RKO (cell line): ENCODE data around the gene GALNT9.
"Not testable (repeated sequence)": the region's sequence is repeated elsewhere in the genome, so short reads cannot be mapped to it uniquely, and the experiment has no call there.

Experiments
- DNase-seq: peaks from one replicate; pipeline ENCODE4 v3.0.0-alpha.2; 2016; ENCODE audit warnings: low spot score

GALNT9 gene

DNA sequence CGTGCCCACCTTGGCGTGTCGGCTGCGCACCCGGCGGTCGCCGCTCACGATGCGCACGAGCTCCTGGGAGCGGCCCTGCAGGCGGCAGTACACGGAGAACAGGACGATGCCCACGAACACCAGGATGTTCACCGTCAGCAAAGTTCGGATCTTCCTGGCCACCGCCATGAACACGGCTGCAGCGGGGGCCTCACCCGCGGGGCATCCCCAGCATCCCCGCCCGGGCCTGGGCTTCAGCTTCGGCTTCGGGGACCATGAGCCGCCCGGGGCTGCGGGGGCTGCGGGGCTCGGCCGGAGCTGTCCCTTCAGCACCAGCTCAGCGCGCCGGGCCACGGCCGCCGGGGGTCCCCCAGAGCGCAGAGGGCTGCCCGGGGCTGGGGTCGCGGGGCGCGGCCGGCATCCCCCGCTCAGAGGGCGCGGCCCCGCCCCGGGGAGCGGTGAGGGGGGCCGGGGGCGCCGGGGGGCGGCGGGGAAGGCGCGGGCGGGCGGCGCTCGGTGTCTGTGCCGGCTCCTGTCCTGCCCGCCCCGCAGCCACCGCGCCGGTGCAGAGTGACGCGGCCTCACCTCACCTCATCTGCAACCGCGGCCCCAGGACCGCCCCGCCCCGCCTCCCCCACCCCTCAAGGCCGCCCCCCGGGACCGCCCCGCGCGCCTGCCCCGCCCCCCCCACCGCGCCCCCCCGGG is at the start of gene GALNT9:
Gene GALNT9, minus strand, starts transcription at position 554 of the 684 bp plus-strand sequence. Its CDS starts 386 bp downstream, at position 168.
- DNase-seq, result no peak

DNA sequence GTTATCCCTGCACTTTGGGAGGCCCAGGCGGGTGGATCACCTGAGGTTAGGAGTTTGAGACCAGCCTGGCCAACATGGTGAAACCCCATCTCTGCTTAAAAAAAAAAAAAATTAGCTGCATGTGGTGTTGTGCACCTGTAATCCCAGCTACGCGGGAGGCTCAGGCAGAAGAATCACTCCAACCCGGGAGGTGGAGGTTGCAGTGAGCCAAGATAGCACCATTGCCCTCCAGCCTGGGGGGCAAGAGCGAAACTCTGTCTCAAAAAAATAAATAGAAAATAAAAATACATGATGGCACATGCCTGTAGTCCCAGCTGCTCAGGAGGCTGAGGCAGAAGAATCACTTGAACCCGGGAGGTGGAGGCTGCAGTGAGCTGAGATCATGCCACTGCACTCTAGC is 49.7 kb upstream of the GALNT9 start:
- not testable (repeated sequence) for DNase-seq

DNA sequence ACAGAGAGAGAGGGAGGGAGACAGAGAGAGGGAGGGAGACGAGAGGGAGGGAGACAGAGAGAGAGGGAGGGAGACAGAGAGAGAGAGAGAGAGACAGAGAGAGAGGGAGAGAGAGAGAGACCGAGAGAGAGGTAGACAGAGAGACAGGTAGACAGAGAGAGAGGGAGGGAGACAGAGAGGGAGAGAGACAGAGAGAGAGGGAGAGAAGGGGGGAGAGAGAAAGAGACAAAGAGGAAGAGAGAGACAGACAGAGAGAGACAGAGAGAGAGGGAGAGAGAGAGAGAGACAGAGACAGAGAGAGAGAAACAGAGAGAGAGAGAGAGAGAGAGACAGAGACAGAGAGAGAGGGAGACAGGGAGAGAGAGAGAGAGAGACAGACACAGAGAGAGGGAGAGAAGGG is 47.8 kb upstream of the GALNT9 start:
- no peak for DNase-seq

DNA sequence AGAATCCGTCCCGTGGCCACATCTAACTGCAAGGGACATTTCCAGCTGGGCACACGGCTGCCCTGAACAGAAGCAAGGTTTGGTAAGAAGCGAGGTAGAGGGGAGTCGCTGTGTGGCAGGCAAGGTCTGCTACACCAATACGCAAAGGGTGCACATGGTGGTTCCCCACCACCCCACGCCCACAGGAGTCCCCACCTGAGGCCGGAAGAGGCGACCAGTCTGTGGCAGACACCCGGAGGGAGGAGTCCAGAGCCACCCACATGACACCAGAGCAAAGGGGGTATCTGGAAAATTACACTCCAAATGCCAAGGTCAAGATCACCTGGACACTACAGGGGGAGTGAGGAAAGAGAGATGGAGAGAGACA is 47.1 kb upstream of the GALNT9 start:
- DNase-seq, result no peak

DNA sequence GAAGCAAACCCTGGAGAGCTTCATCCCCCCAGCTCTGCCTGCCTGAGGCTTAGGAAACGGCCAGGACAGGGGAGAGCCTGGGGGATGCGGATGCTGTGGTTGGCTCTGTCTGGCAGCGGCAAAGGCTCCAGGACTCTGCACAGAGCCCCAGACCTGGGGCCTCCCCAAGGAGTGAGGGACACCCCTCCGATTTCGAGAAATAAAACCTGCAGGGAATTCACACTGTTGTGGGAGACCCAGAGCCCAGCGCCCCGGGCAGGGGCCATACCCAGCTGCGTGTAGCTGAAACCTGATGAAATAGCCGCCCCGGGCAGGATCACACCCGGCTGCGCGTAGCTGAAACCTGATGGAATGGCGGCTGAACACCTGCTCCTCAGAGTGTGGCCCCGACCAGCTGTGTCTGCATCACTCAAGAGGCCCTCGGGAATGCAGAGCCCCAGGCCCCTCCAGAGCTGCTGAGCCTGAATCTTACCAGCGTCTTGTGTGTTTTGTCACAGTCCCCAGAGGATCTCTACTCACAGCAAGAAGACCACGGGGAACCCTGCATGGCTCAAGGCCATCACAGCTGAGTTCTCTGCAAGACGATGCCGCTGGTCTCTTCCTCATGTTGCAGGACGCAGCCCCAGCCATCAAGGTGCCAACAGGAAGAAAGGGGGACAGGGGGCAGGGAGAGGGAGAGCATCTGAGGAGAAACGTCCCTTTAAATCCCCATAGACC is 46.5 kb upstream of the GALNT9 start:
- no peak for DNase-seq

DNA sequence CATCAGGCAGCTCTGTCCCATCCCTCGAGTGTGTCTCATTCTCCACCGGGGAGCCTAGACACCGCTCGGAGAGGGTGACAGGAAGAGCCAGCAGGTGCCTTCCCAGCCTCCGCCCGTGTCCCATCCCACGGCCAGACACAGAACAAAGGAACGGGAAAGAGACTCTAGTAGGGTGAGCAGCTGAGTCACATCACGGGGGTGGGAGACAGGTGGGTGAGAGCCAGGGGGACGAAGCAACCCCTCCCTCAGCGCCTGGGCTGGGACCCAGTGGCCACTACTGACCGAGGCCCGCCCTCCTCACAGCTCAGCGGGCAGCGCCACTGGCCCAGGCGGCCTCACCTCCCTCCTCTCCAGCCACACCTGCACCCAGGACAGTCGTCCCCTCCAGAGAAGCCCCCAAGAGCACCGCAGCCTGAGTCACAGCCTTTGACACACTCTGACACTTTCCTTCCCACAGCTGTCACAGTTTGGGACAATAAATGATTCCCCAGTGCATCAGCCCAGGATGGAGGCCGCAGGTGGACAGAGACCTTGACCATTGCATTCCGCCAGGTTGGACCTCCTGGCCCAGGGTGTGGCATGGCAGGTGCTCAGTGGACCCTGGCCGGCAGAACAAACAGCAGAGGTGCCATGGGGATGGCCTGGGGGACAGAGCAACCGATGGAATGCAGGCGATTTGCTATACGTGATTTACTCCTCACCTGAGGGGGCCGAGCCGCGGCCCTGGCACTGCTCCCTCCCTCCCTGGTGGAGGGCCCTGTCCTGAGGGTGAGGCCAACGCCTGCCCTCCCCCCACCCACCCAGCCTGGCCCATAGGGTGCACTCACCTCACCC is 45.4 kb upstream of the GALNT9 start:
- no peak for DNase-seq

DNA sequence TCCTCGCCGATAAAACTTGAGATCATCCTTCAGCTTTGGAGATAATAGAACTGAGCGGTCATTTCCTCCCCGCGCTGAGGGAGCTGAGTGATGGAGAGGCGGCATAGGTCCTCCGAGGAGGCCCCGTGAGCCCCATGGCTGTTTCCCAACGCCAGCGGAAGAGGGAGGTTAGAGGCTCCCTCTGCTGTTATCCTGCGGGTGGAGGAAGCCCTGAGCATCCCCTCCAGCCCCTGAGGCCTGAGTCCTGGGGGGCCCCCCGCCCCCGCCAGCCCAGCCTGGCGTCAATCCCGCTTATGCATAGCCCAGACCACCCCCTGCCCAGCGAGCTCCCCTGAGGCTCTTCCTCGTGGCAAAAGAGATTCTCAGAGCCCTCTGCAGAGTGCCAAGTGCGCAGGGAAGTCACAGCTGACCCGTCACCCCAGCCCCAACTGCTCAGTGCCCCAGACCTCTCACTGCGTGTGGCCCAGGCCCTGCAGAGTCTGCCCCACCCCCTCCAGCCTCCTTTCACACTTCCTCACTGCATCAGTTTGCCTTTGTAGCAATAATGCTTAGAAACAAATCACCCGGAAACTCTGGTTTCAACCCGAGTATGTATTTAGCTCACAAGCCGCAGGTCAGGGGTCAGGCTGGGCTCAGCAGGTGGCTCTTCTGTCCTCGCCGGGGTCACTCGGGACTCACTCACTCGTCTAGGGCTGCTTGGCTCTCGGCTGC is 44.7 kb upstream of the GALNT9 start:
- no peak for DNase-seq

DNA sequence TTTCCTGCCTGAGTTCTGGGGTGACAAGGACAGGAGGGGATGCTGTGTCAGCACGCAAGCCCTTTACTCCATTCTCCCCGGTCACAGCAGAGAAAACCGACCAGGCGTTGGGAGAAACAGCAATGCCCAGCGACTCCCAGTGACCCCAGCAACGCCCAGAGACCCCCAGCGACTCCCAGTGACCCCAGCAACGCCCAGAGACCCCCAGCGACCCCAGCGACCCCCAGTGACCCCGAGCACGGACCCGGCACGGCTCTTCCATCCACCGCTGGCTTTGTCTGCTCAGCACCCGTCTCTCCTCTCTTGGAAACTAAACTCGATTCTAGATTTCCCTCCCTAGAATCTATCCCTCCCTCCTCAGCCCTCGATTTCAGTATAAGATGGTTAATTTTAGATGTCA is 38.5 kb upstream of the GALNT9 start:
- no peak for DNase-seq

DNA sequence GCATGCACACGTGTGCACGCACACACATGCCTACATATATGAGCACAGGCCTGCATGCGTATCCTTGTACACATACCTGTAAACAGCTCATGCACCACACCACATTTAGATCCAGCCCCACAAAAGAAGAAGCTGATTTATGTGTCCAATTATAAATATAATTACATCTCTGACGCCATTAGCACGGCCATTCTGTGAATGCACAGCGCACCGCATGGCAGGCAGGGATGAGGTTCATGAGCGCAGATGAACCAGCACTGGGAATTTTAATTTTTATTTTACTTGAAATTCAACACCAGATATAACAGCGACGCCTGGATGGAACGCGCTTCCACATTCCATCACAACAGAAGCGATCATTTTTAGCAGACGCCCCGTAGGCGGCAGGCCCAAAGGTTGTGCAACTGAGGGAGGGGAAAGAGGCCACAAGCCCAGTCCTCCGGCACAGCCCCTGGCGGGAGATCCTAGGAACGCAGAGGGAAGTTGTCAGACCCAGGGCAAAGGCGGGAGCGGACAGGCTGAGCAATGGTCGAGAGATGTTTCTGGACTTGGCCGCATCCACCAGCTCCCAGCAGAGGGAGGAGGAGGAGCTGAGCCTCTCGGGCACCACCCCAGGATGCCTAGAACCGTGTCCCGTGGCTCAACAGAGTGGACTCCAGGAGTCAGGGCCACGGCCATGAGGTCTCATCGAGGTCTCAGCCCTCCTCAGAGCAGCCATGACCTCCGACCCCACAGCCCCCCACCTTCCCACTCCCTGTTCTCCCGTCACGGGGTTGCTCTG is 37.9 kb upstream of the GALNT9 start:
- DNase-seq, result no peak

DNA sequence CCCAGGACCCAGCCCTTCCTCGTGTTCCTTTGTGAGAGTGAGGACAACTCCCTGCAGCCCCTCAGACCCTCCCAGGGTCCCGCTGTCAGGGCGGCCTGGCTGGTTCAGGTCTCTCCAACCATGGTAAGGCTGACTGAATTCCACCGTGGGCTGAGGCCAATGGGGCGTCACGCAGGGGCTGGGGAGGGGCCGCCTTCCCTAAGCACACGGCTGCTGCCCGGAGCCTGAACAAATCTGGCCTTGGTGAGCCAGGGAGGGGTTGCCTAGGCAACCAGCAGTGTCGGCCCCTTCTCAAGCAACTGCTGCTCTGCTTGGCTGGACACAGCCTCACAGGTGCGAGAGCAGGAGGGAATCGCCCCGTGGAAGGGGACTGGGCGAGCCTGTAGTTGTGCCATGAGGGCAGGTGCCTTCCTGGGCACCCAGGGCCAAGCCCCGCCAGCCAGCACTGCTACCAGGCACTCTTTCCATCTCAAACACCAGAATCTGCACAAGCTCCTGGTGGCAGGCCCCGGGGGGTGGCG is 37.0 kb upstream of the GALNT9 start:
- DNase-seq, result no peak

DNA sequence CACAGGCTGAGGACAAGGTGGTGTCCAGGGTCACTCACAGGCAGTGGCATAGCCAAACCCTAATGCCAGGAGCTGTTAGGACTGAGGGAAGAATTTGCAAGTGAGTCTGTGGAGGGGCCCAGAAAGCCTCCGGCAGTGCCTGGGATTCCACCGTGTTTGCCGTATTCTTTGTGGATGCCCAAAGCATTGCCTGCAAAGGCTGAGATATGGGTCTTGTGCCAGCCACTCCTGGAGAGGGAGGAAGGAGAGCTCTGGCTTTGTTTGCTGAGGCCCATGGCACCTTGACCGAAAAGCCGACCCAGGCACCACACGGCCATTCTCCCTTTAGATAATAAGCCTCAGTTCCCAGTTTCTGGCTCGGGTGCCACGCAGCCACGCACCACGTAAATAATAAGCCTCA is 35.8 kb upstream of the GALNT9 start:
- DNase-seq, result no peak

DNA sequence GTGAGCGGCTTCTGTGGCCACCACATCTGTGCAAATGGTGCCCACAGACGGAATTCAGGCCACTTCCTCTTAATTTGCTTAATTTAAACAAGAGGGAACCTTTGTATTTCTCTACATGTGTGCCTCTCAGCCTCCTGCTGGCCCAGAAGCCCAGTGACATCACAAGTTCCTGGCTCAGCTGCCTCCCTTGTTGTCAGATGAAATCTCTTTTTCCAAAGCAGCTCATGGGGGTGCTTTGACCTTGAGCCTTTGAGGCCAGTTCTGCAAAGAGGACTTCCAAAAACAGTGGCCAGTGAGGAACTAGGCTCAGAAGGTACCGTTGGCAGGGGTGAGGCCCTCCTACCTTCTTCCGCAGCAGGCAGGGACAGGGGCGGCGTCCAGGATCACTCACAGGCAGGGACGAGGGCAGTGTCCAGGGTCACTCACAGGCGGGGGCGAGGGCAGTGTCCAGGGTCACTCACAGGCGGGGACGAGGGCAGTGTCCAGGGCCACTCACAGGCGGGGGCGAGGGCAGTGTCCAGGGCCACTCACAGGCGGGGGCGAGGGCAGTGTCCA is 35.0 kb upstream of the GALNT9 start:
- DNase-seq, result no peak

DNA sequence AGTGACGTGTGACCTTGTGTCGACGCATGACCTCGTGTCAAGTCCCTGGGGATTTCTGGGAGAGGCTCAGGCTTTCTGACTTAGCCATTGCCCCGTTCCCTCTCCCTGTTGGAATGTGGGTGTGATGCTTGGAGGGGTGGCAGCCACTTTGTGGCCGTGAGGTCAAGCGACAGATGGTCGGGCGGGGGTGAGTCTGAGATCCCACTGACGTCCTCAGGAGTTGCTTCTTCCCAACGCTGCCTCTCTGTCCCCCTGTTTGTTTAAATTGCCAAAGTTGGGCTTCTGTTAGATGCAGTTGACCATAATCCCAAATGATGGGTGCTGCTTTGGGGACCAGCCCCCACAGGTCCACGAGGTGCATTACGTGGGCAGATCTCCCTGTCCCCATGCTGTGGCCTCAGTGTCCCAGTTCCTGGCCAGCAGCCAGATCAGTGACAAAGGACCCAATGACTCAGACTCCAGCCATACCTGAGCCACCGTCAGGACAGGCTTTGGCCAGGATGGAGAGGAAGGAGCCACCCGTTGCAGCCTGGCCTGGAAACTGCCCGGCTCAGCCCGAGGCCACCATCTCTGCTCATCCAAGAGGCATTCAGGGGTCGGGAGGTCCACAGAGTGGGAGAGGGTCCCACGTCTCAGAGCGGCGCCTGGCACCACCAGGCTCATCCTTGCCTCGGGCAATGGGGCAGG is 34.4 kb upstream of the GALNT9 start:
- DNase-seq, result no peak

DNA sequence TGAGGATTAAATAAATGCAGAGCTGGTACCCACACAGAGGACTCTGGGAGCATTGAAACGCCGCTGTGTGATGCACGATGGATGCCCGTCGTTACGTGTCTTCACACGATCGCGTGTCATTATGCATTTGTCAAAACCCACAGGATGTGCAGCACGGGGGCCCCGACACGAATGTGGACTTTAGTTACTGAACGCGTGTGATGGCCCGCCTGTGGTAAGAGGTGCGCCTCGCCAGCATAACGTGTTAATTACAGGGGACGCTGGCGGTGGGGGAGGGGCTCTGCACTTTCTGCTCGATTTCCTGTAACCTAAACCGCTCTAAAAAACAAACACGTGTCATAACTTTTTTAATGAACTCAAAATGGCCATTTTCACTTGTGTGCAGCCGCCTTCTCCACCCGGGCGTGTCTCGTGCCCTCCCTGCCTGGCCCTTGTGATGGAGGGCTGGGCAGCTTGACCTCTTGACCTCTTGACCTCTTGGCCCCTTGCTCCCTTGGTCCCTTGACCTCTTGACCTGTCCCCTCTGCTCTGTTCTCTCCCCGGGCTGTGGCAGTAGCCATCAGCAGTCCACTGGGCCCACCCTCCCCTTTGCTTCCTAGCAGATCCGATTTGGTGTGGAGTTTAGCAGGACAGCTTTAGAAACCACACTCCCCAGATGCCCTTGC is 33.7 kb upstream of the GALNT9 start:
- DNase-seq, result no peak

DNA sequence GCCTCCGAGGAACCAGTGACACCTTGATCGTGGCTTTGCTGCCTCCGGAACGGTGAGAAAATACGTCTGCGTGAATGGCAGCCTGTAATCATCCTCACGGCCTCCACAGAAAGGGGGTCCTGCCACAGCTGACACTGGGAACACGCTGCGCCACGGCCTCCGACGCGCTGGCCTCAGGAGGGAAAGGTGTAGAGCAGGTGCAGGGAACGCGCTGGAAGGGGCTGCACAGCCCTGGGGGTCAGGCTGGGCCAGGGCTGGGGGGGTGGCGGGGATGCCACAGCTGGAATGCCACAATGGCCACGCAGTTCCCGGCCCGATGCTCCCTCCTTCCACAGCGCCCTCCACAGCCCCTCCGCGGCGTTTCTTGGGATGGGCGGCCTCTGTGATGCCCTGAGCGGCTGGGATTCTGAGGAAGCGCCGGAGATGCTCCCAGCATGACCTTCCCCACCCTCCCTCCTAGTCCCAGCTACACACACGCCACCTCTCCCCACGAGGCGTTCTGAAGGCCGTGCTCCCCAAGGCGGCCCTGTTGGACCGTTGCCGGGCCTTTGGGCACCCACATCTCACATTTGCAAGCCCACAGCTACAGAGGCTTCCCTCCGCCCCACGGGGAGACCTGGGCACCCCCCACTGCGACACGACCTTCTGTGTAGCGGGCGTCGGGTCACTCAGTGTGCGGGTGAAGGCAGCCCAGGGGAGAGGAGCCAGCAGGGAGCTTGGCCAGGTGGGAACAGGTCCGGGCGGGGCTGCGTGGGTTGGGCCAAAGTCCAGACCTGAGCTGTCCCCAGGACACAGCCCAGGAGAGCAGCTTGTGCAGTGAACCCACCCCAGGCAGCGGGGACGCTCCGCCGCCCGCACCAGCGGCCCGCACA is 31.8 kb upstream of the GALNT9 start:
- no peak for DNase-seq

DNA sequence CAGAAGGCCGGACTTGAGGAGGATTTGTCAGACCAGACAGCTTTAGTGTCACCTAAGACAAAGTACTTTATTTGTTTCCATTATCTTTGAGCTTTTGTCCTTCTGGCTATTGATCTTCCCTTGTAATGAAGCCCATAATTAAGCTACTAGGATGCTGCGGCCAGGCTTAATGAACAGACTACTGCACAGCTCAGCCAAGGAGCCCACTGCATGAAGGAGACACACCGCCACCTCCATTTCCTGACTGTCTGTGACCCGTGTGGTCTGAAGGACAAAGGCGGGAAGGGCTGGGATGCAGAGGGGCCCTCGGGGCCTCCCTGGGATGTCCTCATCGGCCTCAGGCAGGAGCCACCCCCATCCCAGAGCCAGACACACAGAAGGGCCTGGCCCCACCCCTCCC is 31.0 kb upstream of the GALNT9 start:
- DNase-seq, result no peak

DNA sequence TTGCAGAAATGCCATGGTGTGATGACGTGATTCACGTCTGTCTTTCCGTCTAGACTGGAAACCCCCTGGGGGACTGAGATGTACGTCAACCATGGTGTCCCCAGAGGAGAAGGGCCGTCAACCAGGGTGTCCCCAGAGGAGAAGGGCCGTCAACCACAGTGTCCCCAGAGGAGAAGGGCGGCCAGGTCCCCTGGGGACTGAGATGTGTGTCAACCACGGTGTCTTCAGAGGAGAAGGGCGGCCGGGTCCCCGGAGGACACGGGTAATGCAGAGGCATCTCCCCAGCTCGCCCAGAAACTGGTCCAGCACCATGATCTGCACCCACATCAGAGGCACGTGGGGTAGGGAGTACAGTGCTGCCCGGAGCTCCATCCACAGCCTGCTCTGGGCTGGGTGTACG is 30.6 kb upstream of the GALNT9 start:
- no peak for DNase-seq

DNA sequence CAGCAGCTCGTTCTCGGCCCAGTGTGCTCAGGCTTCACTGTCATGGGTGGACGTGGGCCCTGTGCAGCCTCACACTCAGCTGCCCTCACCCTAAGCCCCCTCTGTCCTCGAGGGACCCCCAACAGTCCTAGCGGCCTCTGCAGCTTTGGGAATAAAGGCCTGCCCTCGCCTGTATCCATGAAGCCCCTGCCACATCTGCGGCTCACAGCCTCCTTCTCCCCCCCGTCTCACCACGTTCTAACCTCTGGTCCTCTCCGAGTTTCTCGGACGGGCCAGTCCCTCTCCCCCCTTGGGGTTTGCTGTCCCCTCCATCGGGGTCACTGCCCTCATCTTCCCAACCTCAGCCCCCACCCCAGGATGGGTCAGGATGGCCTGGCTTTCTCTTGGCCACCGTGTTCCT is 30.2 kb upstream of the GALNT9 start:
- no peak for DNase-seq
